ENCODE results near the gene PRR11. TPM values are rescaled to one million over a fixed set of nuclear protein-coding genes. Genes with fewer than 3 reads are reported as not detected.

PRR11 gene
- 101 TPM for polyA plus RNA-seq (2013, experiment 1 of 2)
- polyA plus RNA-seq (2013, experiment 2 of 2) = 96.3 TPM

DNA sequence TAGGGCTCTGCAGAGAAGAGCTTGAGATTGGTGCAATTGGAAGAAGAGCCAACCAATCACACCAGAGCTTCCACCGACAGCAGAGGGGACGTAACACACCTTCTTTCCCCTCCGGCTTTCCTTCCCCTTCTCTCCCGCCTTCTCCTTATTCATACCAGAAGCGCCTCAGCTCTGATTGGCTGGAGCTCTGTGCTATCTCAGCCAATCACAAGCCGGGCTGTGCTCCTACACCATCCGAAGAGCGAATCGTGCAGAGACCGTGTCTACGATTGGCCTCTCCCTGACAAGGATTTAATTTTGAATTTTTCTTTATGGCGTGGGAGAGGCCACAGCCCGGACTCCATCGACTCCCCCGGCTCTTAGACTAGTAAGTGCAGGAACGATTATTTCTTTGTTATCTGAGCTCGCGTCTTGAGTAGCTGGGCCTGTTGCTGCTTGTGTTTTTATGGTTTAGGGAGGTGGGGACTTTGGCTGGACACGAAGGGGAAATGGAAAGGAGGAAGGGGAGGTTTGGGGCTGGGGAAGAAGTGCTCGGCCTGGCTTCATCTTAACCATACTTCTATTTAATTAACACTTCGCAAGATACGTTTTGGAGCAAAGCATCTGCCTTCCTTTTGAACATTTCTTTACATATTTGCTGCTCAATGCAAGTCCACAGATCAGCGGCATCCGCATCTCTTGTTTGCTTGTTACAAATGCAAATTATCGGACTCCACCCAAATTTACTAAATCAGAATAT lies at the start of gene PRR11:
Gene PRR11, plus strand, starts transcription at position 308 of the 739 bp plus-strand sequence. CDS start 14,007 bp downstream, outside the sequence.
- WGBS (ENCODE audit: extremely low coverage, insufficient coverage, low lambda C conversion rate) = no CpG with 5 or more reads among the region's 25 CpGs
- H3K36me3 ChIP-seq (ENCODE audit: control insufficient read depth, insufficient read depth, low read length) = no peaks in the 10 kb centered on the region

DNA sequence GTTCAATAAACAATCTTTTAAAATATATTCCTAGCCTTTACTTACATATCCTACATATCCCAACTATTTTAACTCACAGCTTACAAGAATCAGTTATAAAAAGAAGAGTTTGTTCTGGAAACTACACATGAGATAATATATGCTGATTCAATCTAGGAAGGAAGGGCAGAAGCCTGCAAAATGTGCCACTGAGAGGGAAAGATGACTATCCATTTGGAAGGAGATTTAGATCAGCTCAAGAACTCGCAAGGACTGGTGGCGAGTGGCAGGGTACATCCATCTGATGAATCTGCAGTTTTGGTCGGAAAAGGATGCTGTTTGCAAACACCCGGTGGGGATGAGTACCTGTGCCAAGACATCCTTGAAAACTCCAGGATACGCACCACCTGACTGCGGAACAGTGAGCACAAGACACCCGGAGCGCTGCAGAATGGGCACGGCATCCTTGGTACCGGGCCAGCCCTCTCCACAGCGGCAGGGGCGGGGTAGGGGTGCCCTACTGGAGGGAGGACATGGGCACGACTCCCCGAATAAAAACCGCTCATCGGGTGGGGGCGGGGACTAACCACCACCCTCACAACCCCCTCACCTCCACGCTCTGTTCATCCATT lies 49.6 kb upstream of the PRR11 start:
- H3K36me3 ChIP-seq (ENCODE audit: control insufficient read depth, insufficient read depth, low read length) = no peaks in the 10 kb centered on the region

More for the DNA sequence above, at the start of gene PRR11:
- Histone ChIP-seq H3K27ac (ENCODE audit: low read depth, low read length) (peak within 1 kb of the TSS; percentile 94), H3K79me1 (ENCODE audit: low read length) (peaks cover 8% of the 10 kb centered on the region), H3K18ac (ENCODE audit: low read length) (peak within 1 kb of the TSS; percentile 73), H3K4me1 (ENCODE audit: control insufficient read depth, low read depth, low read length) (peaks cover 2% of the 10 kb centered on the region), H2BK5ac (ENCODE audit: low read length) (peak within 1 kb of the TSS; percentile 60), H3K79me2 (ENCODE audit: control insufficient read depth, insufficient read depth, low read length) (peaks cover 54% of the 10 kb centered on the region), H4K8ac (ENCODE audit: low read depth, low read length) (no peak within 1 kb of the TSS), H3K9ac (ENCODE audit: low read length) (peak within 1 kb of the TSS; percentile 93), H3K4ac (ENCODE audit: low read depth, low read length) (peak within 1 kb of the TSS; percentile 93), H3K23ac (ENCODE audit: low read length) (no peak within 1 kb of the TSS), H3K4me2 (ENCODE audit: low read length) (peak within 1 kb of the TSS; percentile 57), H4K5ac (ENCODE audit: low read length) (peak within 1 kb of the TSS; percentile 84), H2BK120ac (ENCODE audit: low read depth, low read length) (peak within 1 kb of the TSS; percentile 93), H2BK15ac (replicated peaks; ENCODE audit: low read depth) (no peak within 1 kb of the TSS), H3K56ac (ENCODE audit: low read length) (peak within 1 kb of the TSS; percentile 98), H3K27me3 (ENCODE audit: insufficient read depth, low read length, poor library complexity) (no peaks in the 10 kb centered on the region), H3K4me3 (ENCODE audit: low read length) (peak within 1 kb of the TSS; percentile 92), H2AK5ac (ENCODE audit: low read length) (no peak within 1 kb of the TSS)
- no peak for DNase-seq

DNA sequence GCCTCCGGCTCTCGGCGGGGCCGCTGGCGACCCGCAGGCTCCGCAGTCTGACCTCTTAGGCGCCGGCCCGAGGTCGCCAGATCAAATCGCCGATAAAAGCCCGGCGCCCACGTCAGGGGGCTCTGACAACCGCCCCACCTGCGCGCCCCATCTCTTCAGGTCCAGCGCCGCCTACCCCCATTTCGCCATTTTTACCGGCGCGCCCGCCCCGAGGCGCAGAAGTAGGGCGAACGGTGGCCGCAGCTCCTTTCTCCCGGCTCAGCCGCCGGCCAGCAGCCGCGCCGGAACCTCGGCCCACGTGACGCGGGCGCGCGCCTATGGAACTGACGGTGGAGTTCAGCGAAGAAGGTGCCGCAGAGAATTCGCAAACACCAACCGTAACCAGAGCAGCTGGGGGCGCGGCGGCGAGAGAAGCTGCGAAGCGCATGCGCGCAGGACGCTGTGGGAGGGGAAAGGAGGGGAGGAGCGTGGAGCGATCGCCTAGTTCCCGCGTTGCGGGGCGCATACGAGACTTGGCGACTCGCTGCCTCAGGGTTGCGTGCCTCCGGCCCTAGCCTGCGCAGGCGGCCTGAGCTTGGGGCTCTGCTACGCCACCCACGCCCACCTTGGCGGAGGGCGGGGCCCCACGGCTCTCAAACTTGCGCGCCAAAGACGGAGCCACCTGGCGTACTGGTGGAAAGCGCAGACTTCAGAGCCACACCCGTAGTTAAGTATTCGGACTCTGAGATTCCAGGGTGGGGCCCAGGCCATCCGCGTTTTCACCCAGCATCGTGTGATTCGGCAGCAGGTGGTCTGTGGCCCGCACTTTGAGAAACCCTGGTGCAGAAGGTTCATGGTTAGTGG lies 48.9 kb upstream of the PRR11 start, which contains the start of gene TRIM37:
Gene TRIM37, minus strand, starts transcription at position 418 of the 843 bp plus-strand sequence. CDS start 419 bp downstream, outside the sequence.
- WGBS (ENCODE audit: extremely low coverage, insufficient coverage, low lambda C conversion rate) = no CpG with 5 or more reads among the region's 89 CpGs
- Histone ChIP-seq H4K5ac (ENCODE audit: low read length) (no peak within 1 kb of the TSS), H3K4ac (ENCODE audit: low read depth, low read length) (peak within 1 kb of the TSS; percentile 18), H3K79me1 (ENCODE audit: low read length) (peaks cover 2% of the 10 kb centered on the region), H3K27me3 (ENCODE audit: insufficient read depth, low read length, poor library complexity) (no peaks in the 10 kb centered on the region), H3K79me2 (ENCODE audit: control insufficient read depth, insufficient read depth, low read length) (peaks cover 19% of the 10 kb centered on the region), H3K4me3 (ENCODE audit: low read length) (peak within 1 kb of the TSS; percentile 62), H3K9ac (ENCODE audit: low read length) (peak within 1 kb of the TSS; percentile 88), H2BK15ac (replicated peaks; ENCODE audit: low read depth) (no peak within 1 kb of the TSS), H2BK120ac (ENCODE audit: low read depth, low read length) (no peak within 1 kb of the TSS), H3K36me3 (ENCODE audit: control insufficient read depth, insufficient read depth, low read length) (no peaks in the 10 kb centered on the region), H2BK5ac (ENCODE audit: low read length) (no peak within 1 kb of the TSS), H3K4me2 (ENCODE audit: low read length) (peak within 1 kb of the TSS; percentile 92), H3K4me1 (ENCODE audit: control insufficient read depth, low read depth, low read length) (no peaks in the 10 kb centered on the region), H4K8ac (ENCODE audit: low read depth, low read length) (no peak within 1 kb of the TSS), H3K56ac (ENCODE audit: low read length) (peak within 1 kb of the TSS; percentile 92), H3K18ac (ENCODE audit: low read length) (peak within 1 kb of the TSS; percentile 7), H2AK5ac (ENCODE audit: low read length) (no peak within 1 kb of the TSS), H3K27ac (ENCODE audit: low read depth, low read length) (peak within 1 kb of the TSS; percentile 86), H3K23ac (ENCODE audit: low read length) (no peak within 1 kb of the TSS)
- DNase-seq = peak; percentile 99

More for the DNA sequence above, 49.6 kb upstream of the PRR11 start:
- Histone ChIP-seq H3K4me2 (ENCODE audit: low read length) (peak overlapping the region; percentile 57), H3K4ac (ENCODE audit: low read depth, low read length) (no peak overlapping the region), H4K8ac (ENCODE audit: low read depth, low read length) (no peak overlapping the region), H3K79me1 (ENCODE audit: low read length) (peaks cover under 1% of the 10 kb centered on the region), H3K18ac (ENCODE audit: low read length) (peak overlapping the region; percentile 7), H3K4me1 (ENCODE audit: control insufficient read depth, low read depth, low read length) (no peaks in the 10 kb centered on the region), H2BK15ac (replicated peaks; ENCODE audit: low read depth) (no peak overlapping the region), H3K79me2 (ENCODE audit: control insufficient read depth, insufficient read depth, low read length) (peaks cover 19% of the 10 kb centered on the region), H2BK5ac (ENCODE audit: low read length) (no peak overlapping the region), H4K5ac (ENCODE audit: low read length) (no peak overlapping the region), H3K23ac (ENCODE audit: low read length) (no peak overlapping the region), H3K9ac (ENCODE audit: low read length) (peak overlapping the region; percentile 83), H3K27ac (ENCODE audit: low read depth, low read length) (peak overlapping the region; percentile 86), H3K4me3 (ENCODE audit: low read length) (peak overlapping the region; percentile 62), H2AK5ac (ENCODE audit: low read length) (no peak overlapping the region), H3K27me3 (ENCODE audit: insufficient read depth, low read length, poor library complexity) (no peaks in the 10 kb centered on the region), H2BK120ac (ENCODE audit: low read depth, low read length) (no peak overlapping the region), H3K56ac (ENCODE audit: low read length) (peak overlapping the region; percentile 91)
- no CpG with 5 or more reads among the region's 18 CpGs for WGBS (ENCODE audit: extremely low coverage, insufficient coverage, low lambda C conversion rate)
- DNase-seq = peak; percentile 51

DNA sequence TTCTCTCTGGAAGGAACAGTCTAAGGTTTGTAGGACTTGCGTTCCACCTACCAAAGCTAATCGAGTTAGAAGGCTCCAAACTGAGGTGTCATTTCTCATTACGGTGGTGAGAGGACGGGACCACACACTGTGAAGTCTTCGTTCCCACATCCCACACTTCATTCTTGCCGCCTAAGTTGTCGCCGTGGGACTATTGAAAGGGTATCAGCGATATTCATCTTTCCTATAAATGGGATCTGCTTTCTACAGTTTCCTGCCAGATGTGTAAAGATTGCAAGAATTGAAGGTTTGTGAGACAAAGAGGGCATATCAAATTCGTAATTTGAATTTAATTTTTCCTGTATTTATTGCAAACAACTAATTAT lies 48.3 kb upstream of the PRR11 start:
- Histone ChIP-seq H4K8ac (ENCODE audit: low read depth, low read length) (no peak overlapping the region), H3K4ac (ENCODE audit: low read depth, low read length) (peak overlapping the region; percentile 18), H3K56ac (ENCODE audit: low read length) (peak overlapping the region; percentile 92), H4K5ac (ENCODE audit: low read length) (no peak overlapping the region), H3K23ac (ENCODE audit: low read length) (no peak overlapping the region), H3K79me2 (ENCODE audit: control insufficient read depth, insufficient read depth, low read length) (peaks cover 19% of the 10 kb centered on the region), H3K27ac (ENCODE audit: low read depth, low read length) (peak overlapping the region; percentile 57), H3K4me3 (ENCODE audit: low read length) (peak overlapping the region; percentile 58), H2BK5ac (ENCODE audit: low read length) (no peak overlapping the region), H3K18ac (ENCODE audit: low read length) (no peak overlapping the region), H3K9ac (ENCODE audit: low read length) (peak overlapping the region; percentile 88), H3K36me3 (ENCODE audit: control insufficient read depth, insufficient read depth, low read length) (no peaks in the 10 kb centered on the region), H3K4me1 (ENCODE audit: control insufficient read depth, low read depth, low read length) (no peaks in the 10 kb centered on the region), H3K4me2 (ENCODE audit: low read length) (peak overlapping the region; percentile 92), H2BK15ac (replicated peaks; ENCODE audit: low read depth) (no peak overlapping the region), H3K27me3 (ENCODE audit: insufficient read depth, low read length, poor library complexity) (no peaks in the 10 kb centered on the region), H3K79me1 (ENCODE audit: low read length) (peaks cover 2% of the 10 kb centered on the region), H2BK120ac (ENCODE audit: low read depth, low read length) (no peak overlapping the region), H2AK5ac (ENCODE audit: low read length) (no peak overlapping the region)
- DNase-seq = no peak
- WGBS (ENCODE audit: extremely low coverage, insufficient coverage, low lambda C conversion rate) = no CpG with 5 or more reads among the region's 10 CpGs

DNA sequence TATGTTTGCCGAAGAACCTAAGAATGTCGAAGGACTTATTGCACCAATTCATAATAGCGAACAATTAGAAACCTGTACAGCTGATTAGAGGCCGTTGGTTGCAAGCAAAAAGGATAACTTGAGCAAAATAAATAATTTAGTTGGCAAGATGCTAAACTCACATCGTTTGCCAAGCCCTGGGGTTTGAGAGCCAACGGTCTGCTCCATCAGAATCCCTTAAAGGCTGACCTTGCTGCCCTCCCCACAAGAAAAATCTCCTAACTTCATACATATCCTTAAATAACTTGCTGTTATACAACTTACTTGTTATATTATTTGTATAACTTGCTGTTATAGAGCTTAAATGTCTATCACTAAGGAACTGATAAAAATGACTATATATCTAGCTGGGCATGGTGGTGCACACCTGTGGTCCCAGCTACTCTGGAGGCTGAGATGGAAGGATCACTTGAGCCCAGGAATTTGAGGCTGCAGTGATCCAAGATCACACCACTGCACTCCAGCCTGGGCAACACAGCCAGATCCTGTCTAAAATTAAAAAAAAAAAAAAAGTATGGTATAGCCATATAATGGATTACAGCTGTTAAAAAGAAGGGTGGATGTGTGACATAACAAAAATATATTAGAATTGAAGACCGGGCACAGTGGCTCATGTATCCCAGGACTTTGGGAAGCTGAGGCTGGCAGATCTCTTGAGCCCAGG lies 47.0 kb upstream of the PRR11 start:
- Histone ChIP-seq H3K4me3 (ENCODE audit: low read length) (no peak overlapping the region), H3K4ac (ENCODE audit: low read depth, low read length) (no peak overlapping the region), H3K23ac (ENCODE audit: low read length) (no peak overlapping the region), H2BK120ac (ENCODE audit: low read depth, low read length) (no peak overlapping the region), H3K27ac (ENCODE audit: low read depth, low read length) (no peak overlapping the region), H2BK15ac (replicated peaks; ENCODE audit: low read depth) (no peak overlapping the region), H3K56ac (ENCODE audit: low read length) (no peak overlapping the region), H3K36me3 (ENCODE audit: control insufficient read depth, insufficient read depth, low read length) (no peaks in the 10 kb centered on the region), H3K18ac (ENCODE audit: low read length) (no peak overlapping the region), H4K8ac (ENCODE audit: low read depth, low read length) (no peak overlapping the region), H3K79me1 (ENCODE audit: low read length) (peaks cover 2% of the 10 kb centered on the region), H3K27me3 (ENCODE audit: insufficient read depth, low read length, poor library complexity) (no peaks in the 10 kb centered on the region), H3K79me2 (ENCODE audit: control insufficient read depth, insufficient read depth, low read length) (peaks cover 16% of the 10 kb centered on the region), H3K4me2 (ENCODE audit: low read length) (no peak overlapping the region), H3K9ac (ENCODE audit: low read length) (no peak overlapping the region), H2BK5ac (ENCODE audit: low read length) (no peak overlapping the region), H3K4me1 (ENCODE audit: control insufficient read depth, low read depth, low read length) (no peaks in the 10 kb centered on the region), H4K5ac (ENCODE audit: low read length) (no peak overlapping the region), H2AK5ac (ENCODE audit: low read length) (no peak overlapping the region)
- no CpG with 5 or more reads among the region's 7 CpGs for WGBS (ENCODE audit: extremely low coverage, insufficient coverage, low lambda C conversion rate)
- DNase-seq = no peak

All from mesendoderm (in vitro differentiated cells).